Measurements from ENCODE around the gene CUBN.

CUBN gene

DNA sequence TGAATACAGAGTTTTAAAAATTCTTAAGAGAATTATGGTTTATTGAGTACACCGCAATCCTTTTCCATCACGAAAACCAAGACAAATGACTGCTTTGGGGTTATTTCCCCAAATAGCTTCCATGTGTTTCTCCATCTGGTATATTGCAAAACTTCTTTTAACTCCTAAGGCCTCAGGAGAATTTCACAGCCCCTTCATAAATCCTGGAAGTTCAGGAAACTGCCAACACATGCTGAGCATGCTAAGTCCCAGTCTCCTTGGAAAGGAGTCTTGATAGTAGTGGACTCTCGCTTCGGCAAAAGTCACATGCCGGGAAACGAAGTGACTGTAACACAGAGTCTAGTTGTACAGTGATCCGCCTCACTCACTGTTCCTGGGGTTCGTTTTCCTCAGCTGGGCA is 224.3 kb downstream of the CUBN start:
- DNase-seq, result no peak

- no peak for DNase-seq
These were observed 225.0 kb downstream of the CUBN start for GRCh38 chr10:16904639-16905061.

- DNase-seq, result no peak
These were observed 225.6 kb downstream of the CUBN start for GRCh38 chr10:16904049-16904448.

- DNase-seq, result no peak
These were observed 227.0 kb downstream of the CUBN start for GRCh38 chr10:16902606-16903005.

GRCh38 chr10:16901106-16901505 is 228.5 kb downstream of the CUBN start:
- DNase-seq, result no peak

DNA sequence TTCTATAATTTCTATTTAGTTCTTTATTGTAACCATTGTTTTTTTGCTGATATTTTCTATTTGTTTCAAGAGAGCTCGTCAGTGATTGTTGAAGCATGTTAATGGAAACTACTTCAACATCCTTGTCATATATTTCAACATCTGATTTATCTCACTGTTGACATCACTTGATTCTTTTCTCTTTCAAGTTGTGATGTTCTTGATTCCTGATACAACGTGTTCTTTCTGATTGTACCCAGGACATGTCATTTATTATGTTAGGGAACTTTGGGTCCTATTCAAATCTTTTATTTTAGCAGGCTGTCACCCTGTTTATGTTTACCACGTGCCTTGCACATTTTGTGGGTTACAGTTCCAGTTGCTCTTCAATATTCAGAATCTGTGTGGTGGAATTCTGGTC is 232.6 kb downstream of the CUBN start:
- no peak for DNase-seq

- DNase-seq, result no peak
These were observed 234.8 kb downstream of the CUBN start for GRCh38 chr10:16894821-16895220.

DNA sequence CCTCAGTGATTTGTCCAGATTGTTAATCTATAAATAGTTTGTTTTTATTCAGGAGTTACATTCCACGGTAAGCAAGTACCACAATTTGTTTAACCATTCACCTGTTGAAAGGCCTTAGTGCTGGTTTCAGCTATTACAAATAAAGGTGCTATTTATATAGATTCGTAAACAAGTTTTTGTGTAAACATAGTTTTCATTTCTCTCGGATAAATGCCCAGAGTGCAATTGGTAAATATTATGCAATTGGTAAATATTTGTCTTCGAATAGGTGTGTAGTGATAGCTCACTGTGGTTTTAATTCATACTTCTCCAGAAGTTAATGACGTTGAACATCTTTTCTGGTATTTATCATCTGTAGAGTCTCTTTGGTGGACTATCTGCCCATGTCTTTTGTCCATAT is 235.9 kb downstream of the CUBN start:
- DNase-seq, result no peak

- DNase-seq, result no peak
These were observed 238.0 kb downstream of the CUBN start for GRCh38 chr10:16891375-16892313.

GRCh38 chr10:16890691-16891090 is 238.9 kb downstream of the CUBN start:
- no peak for DNase-seq

GRCh38 chr10:16887565-16887964 is 242.0 kb downstream of the CUBN start:
- no peak for DNase-seq

DNA sequence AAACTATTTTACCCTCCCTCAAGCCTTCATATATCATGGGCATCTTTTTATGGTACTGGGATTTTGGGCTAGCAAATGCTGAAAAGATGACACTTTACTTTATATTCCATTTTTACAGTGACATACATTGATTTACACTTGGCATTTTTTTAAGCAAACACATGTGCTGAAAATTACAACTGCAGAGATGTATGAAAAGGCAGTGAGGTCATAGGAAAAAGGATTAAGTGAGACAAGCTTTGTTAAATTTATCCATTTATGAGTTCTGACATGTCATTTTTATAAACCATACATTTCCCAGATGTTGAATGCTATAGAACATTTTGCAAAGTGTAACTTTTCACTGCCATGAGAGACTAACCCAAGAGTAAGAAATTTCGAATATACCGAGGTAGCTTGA is 243.6 kb downstream of the CUBN start:
- DNase-seq, result no peak

- DNase-seq, result no peak
These were observed 245.1 kb downstream of the CUBN start for GRCh38 chr10:16884497-16884896.

DNA sequence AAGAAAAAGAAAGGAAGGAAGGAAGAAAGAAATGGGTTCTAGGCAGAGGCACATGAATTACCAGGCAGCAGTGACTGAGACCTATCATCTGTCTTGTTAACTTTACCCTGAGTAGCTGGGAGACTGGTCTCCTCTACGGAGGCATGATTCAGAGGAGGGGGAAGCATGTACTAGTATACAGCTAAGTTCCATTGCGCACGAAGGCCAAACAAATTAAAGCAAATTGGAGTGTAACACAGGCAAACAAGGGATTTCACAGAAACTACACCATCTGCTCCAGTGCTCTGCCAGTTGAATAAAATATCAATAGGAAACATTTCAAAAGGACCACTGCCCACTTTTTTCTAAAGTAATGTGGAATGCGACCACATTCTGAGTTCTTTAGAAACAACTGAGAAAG is 246.5 kb downstream of the CUBN start:
- DNase-seq, result no peak

DNA sequence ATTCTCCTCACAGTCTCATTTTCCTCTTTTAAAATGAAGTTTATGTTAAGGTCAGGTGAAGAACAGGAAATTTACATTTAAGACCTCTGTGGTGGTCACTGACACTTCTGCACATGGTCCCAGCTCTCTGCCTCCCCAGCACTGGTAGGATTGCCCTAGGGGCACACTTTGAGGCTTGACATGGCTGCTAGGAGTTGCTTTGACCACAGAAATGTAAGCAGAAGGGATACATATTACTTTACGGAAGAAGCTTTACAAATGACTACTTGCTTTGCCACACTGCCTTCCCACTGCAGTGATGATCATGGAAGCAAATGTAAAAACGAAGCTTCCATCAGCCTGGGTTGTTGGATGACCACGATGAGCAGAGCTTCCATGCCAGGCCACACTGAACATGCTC is 259.3 kb downstream of the CUBN start:
- no peak for DNase-seq

DNA sequence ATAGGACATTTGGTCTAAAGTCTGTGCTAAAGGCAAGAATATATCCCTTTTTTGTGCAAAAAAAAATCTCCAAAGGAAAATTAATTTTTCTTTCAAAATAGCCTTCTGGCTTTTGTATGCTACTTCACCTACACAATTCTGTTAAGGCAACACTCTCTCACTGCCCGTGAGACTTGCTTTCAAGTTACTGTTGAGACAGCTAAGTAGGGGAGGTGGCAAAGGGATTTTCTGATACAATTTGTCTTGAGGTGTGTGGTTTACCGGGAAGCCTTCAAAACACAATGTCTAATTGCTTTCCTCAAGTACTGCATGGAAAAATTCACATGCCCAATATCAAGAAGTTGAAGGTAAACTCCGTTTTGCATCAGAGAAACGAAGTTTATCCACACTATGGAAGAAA is 261.6 kb downstream of the CUBN start:
- no peak for DNase-seq

DNA sequence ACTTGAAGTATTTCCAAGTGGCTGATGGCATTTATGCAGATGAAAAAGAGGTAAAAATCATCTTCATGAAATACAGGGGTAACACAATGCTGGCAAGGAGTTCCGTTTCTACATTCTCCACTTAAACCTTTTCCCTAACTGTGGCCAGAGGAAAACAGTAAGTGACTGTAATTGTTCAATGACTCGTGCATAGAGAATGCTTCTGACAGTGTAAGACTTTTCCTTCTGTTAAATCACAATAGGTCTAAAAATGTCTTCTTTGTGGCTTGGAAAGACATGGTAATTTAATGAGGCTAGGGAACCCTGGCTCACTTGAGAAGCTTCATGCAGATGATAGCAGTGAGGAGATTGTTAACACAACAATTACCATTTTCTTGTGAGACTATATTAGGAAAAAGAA is 262.1 kb downstream of the CUBN start:
- no peak for DNase-seq

DNA sequence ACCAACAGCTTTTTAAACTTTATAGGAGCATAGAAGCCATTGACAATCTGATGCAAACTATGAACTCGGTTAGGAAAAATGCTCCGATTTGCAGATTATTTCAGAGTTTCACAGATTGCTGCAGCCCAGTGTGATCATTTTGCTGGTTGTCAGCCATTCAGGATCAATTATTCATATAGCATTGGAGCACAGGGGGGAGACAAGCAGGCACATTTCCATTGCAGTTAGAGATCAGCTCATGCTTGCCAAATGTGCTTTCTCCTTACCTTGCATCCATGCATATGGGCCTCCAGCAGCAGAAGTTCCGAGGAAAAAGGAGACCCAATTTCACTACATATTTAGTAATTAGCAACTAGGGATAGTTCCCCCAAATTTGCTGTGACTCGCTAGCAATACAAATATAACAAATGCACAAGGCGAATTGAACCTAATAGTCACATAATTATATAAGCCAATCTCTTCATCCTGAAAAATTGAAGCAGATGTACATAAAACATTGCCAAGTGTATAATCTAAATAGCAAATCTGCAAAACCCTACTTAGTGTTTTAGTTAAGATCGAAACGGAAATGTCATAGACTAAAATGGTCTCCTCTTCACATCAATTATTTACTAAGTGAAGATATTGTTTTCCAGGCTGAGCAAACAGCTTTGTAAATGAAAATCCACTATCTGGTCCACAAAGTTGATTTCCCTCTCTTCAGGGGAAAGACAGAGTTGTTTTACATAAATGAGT is 262.9 kb downstream of the CUBN start:
- no peak for DNase-seq

DNA sequence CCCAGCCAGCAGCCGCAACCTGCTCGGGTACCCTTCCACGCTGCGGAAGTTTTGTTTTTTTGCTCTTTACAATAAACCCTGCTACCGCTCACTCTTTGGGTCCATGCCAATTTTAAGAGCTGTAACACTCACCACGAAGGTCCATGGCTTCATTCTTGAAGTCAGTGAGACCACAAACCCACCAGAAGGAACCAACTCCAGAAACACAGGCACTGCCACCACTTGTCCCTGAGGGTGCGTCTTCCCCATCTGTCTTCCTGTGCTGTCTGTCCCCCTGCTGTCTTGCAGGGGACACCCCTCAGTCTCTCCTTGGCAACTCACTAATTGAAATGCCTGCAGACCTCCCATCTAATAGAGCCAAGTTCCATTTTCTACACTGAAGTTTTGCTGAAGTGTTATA is 263.8 kb downstream of the CUBN start:
- no peak for DNase-seq

DNA sequence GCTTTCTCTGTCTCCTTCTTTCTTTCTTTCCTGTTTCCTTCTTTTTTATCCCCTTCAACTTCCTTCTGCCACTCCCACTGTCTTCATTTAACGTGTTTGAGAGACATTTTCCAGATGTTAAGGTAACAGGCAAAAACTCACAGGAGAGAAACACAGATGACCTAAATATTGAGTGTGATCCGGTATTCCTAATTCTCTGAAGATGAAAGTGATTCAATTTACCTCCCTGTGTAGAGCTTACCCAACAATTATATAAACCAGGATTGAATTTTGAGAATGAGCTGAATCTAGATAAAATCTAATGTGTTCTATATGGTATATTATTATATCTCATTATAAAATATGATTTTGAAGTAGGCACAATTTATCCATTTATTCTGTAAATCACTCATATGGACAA is 265.8 kb downstream of the CUBN start:
- no peak for DNase-seq

- no peak for DNase-seq
These were observed 272.2 kb downstream of the CUBN start for GRCh38 chr10:16857419-16857818.

DNA sequence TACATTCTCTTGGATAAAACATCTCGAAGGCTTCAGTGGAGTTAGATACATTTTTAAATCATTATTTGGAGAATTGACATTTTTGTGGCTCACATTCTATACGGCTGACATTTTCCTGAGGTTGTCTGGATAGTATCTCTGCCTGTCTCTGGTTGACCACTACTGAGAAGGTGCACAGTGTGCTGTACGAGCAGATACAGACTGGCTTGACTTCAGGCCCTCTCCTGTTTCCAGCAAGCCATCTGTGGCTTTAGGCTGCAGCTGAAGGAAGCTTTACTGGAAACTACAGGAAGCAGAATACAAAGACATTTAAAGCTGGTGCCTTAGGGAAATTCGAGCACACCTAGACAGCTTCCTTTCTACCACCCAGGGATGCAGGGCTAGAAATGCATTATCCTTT is 273.0 kb downstream of the CUBN start:
- DNase-seq, result no peak

- DNase-seq, result no peak
These were observed 273.5 kb downstream of the CUBN start for GRCh38 chr10:16856092-16856491.

DNA sequence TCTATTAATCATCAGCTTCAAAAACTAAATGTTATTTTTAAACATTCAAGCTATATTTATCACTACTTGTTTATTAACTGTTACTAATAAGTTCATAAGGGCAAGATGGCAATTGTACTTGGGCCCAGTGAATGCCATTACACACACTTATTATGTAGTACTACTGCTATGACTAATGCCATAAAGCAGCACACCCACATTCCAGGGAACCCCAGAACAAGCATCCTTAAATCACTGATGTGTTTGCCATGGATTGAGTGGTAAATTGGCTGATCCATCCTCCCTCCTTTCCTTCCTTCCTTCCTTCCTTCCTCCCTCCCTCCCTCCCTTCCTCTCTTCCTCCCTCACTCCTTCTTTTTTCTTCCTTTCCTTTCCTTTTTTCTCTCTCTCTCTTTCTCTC is 275.0 kb downstream of the CUBN start:
- DNase-seq, result no peak

All from NCI-H1436 (cell line).